H4 (cell line): ENCODE data around the gene LIPK. TPM values are rescaled to one million over a fixed set of nuclear protein-coding genes. Genes with fewer than 3 reads are reported as not detected.
A peak's percentile ranks its signal among the peaks of the same experiment; 100 is the strongest.
"Not testable (repeated sequence)": the region's sequence is repeated elsewhere in the genome, so short reads cannot be mapped to it uniquely, and the experiment has no call there.

Source experiments
- DNase-seq: peaks from one replicate; pipeline ENCODE4 v3.0.0-alpha.2; 2015; ENCODE audit warnings: low spot score
- total RNA-seq: library from RNA; depleted of rRNA; stranded (reverse); fragments of >200 nt; shearing (Covaris generic); gene quantifications from 2 replicates; pipeline ENCODE4 v1.2.3, GENCODE V29; 2014

Gene LIPK
- total RNA-seq, 1 experiment from 2014 or later = not detected

- no peak for DNase-seq
These were observed 9.5 kb downstream of the LIPK start for GRCh38 chr10:88715517-88715916.

GRCh38 chr10:88721392-88721791, 15.3 kb downstream of the LIPK start:
- no peak for DNase-seq

- DNase-seq = no peak
These were observed 19.7 kb downstream of the LIPK start for GRCh38 chr10:88725798-88726197.

- DNase-seq = no peak
These were observed 22.2 kb downstream of the LIPK start for GRCh38 chr10:88728107-88728763.

- no peak for DNase-seq
These were observed 24.8 kb downstream of the LIPK start for GRCh38 chr10:88730864-88731263.

GRCh38 chr10:88731296-88731695, 25.2 kb downstream of the LIPK start:
- no peak for DNase-seq

- DNase-seq = no peak
These were observed 27.2 kb downstream of the LIPK start for GRCh38 chr10:88733215-88733614.

- no peak for DNase-seq
These were observed 29.6 kb downstream of the LIPK start for GRCh38 chr10:88735661-88736060.

- DNase-seq = not testable (repeated sequence)
These were observed 35.9 kb downstream of the LIPK start for GRCh38 chr10:88741921-88742320.

GRCh38 chr10:88742448-88742847, 36.4 kb downstream of the LIPK start:
- no peak for DNase-seq

- DNase-seq = no peak
These were observed 38.0 kb downstream of the LIPK start for GRCh38 chr10:88744002-88744401.

- DNase-seq = no peak
These were observed 39.6 kb downstream of the LIPK start for GRCh38 chr10:88745633-88746032.

- DNase-seq = peak; percentile 10
These were observed 48.2 kb downstream of the LIPK start for GRCh38 chr10:88754287-88754686.

- DNase-seq = no peak
These were observed 49.7 kb downstream of the LIPK start for GRCh38 chr10:88755753-88756152.

- DNase-seq = no peak
These were observed 50.6 kb downstream of the LIPK start for GRCh38 chr10:88756660-88757059.

GRCh38 chr10:88759366-88760101, 53.5 kb downstream of the LIPK start, which contains the start of gene LIPN:
TSS of gene LIPN (plus strand) at chr10:88760020. CDS start at chr10:88761406, 1,386 bp downstream.
- DNase-seq = no peak

- DNase-seq = no peak
These were observed 56.9 kb downstream of the LIPK start for GRCh38 chr10:88762906-88763305.

GRCh38 chr10:88763441-88763840, 57.4 kb downstream of the LIPK start:
- no peak for DNase-seq

- DNase-seq = no peak
These were observed 58.1 kb downstream of the LIPK start for GRCh38 chr10:88764110-88764509.

- no peak for DNase-seq
These were observed 59.8 kb downstream of the LIPK start for GRCh38 chr10:88765816-88766215.

- DNase-seq = no peak
These were observed 63.3 kb downstream of the LIPK start for GRCh38 chr10:88769384-88769783.

GRCh38 chr10:88781206-88781605, 75.2 kb downstream of the LIPK start:
- no peak for DNase-seq

GRCh38 chr10:88782222-88782621, 76.2 kb downstream of the LIPK start:
- DNase-seq = no peak
